GM18499 (cell line): Measurements from ENCODE around the gene UPK3BL1.
A peak's percentile ranks its signal among the peaks of the same experiment; 100 is the strongest.

ENCODE experiments used
- ATAC-seq: cut with Tn5 transposase; IDR thresholded peaks from one replicate; pipeline ENCODE4 v1.9.1; 2021; ENCODE audit warnings: moderate number of reproducible peaks; ENCODE audit not compliant: insufficient read depth, unreplicated experiment

UPK3BL1 gene

DNA sequence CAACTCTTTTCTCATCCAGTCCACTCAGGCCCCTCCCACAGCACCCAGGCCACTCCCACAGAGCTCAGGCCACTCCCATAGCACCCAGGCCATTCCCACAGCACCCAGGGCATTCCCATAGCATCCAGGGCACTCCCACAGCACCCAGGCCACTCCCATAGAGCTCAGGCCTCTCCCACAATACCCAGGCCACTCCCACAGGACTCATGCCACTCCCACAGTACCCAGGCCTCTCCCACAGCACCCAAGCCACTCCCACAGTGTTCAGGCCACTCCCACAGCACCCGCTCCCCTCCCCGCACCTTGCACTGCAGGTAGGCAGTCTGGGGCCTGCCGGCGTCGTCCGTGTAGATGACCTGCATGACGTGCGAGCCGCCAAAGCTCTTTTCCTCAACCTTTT lies 52.7 kb downstream of the UPK3BL1 start:
- ATAC-seq = peak; percentile 39
